ENCODE results near the gene GPER1. TPM values are rescaled to one million over a fixed set of nuclear protein-coding genes. Genes with fewer than 3 reads are reported as not detected.
A peak's percentile ranks its signal among the peaks of the same experiment; 100 is the strongest.
"Not testable (repeated sequence)": the region's sequence is repeated elsewhere in the genome, so short reads cannot be mapped to it uniquely, and the experiment has no call there.

The GPER1 gene
- total RNA-seq = 1 to 10 TPM; 5.7 to 8.2 TPM

- H3K9me3 ChIP-seq = no peaks in the 10 kb centered on the region
- no peaks in the 10 kb centered on the region for H3K27me3 ChIP-seq
- intact Hi-C loops (cut with DNase I) = loop anchor here (5.0 kb wide), 2 partner anchors 74 to 89 kb away; partner anchors contain the start of gene ZFAND2A
- no peak within 1 kb of the TSS for H3K27ac ChIP-seq
- TF ChIP-seq CTCF (IDR thresholded peaks at IDR 0.05) = no peak
- H3K36me3 ChIP-seq = no peaks in the 10 kb centered on the region
- DNase-seq = peak; percentile 87
- peak within 1 kb of the TSS; percentile 30 for H3K4me3 ChIP-seq
- no peaks in the 10 kb centered on the region for H3K4me1 ChIP-seq
- H3K9ac ChIP-seq (ENCODE audit: low read depth in 2 of 2, low read length in 2 of 2) = peak within 1 kb of the TSS; percentile 58 to 71
These were observed at the start of gene GPER1 for GRCh38 chr7:1087952-1088920. Gene GPER1, plus strand, starts transcription at chr7:1088113. Its CDS starts 3,616 bp downstream, at chr7:1091729.

GRCh38 chr7:1040233-1040632, 47.7 kb upstream of the GPER1 start:
- H3K9me3 ChIP-seq; H3K36me3 ChIP-seq; H3K27me3 ChIP-seq; H3K4me3 ChIP-seq; H3K27ac ChIP-seq; intact Hi-C loops (cut with DNase I); H3K9ac ChIP-seq (ENCODE audit: low read depth in 2 of 2, low read length in 2 of 2); DNase-seq: not testable (repeated sequence)
- peaks cover 17% of the 10 kb centered on the region for H3K4me1 ChIP-seq

- Histone ChIP-seq H3K27me3 (no peaks in the 10 kb centered on the region), H3K9ac (ENCODE audit: low read depth in 2 of 2, low read length in 2 of 2) (no peak overlapping the region), H3K27ac (no peak overlapping the region), H3K4me3 (no peak overlapping the region), H3K4me1 (peaks cover 20% of the 10 kb centered on the region), H3K36me3 (no peaks in the 10 kb centered on the region), H3K9me3 (no peaks in the 10 kb centered on the region)
- intact Hi-C loops (cut with DNase I) = no loop called here
- no peak for TF ChIP-seq CTCF (IDR thresholded peaks at IDR 0.05)
- no peak for DNase-seq
These were observed 47.1 kb upstream of the GPER1 start for GRCh38 chr7:1040790-1041189.

GRCh38 chr7:1041551-1042491, 46.1 kb upstream of the GPER1 start:
- Histone ChIP-seq H3K27ac (no peak overlapping the region), H3K27me3 (no peaks in the 10 kb centered on the region), H3K36me3 (no peaks in the 10 kb centered on the region), H3K4me1 (peaks cover 20% of the 10 kb centered on the region), H3K4me3 (no peak overlapping the region), H3K9me3 (no peaks in the 10 kb centered on the region), H3K9ac (ENCODE audit: low read depth in 2 of 2, low read length in 2 of 2) (no peak overlapping the region)
- TF ChIP-seq CTCF (IDR thresholded peaks at IDR 0.05) = no peak
- intact Hi-C loops (cut with DNase I) = loop anchor here (2.0 kb wide), 1 partner anchor 13 kb away; no protein-coding TSS in a partner anchor
- no peak for DNase-seq

GRCh38 chr7:1042492-1042833, 45.5 kb upstream of the GPER1 start:
- peaks cover 20% of the 10 kb centered on the region for H3K4me1 ChIP-seq

More at GRCh38 chr7:1042492-1042833, 45.5 kb upstream of the GPER1 start:
- Histone ChIP-seq H3K27me3 (no peaks in the 10 kb centered on the region), H3K9ac (ENCODE audit: low read depth in 2 of 2, low read length in 2 of 2) (no peak overlapping the region), H3K36me3 (no peaks in the 10 kb centered on the region), H3K9me3 (no peaks in the 10 kb centered on the region), H3K4me3 (no peak overlapping the region), H3K27ac (no peak overlapping the region)
- DNase-seq = no peak
- TF ChIP-seq CTCF (IDR thresholded peaks at IDR 0.05) = no peak
- intact Hi-C loops (cut with DNase I) = loop anchor here (2.0 kb wide), 1 partner anchor 14 kb away; no protein-coding TSS in a partner anchor

Measured in colonic mucosa (tissue), 4 donors.